Measurements from ENCODE around the gene GTPBP4.

- no peak for TF ChIP-seq CTCF (IDR thresholded peaks at IDR 0.05)
- no peak for TF ChIP-seq POLR2A (IDR thresholded peaks at IDR 0.05)
Observed at GRCh38 chr10:974038-974784, 14.0 kb upstream of the GTPBP4 start.
